IgD-negative memory B cell (primary cell): ENCODE results near the gene C11orf52. TPM values are rescaled to one million over a fixed set of nuclear protein-coding genes. Genes with fewer than 3 reads are reported as not detected.
A peak's percentile ranks its signal among the peaks of the same experiment; 100 is the strongest.

Experiments
- H3K27ac Mint-ChIP-seq, 3 donors: one replicate each; pipeline ENCODE4 v1.8.0; 2020 to 2022; ENCODE audit warnings: mild to moderate bottlenecking in 3 of 3, mixed read lengths in 3 of 3, moderate library complexity in 1 of 3
- H3K27me3 Mint-ChIP-seq: one replicate; pipeline ENCODE4 v1.8.0; 2021; ENCODE audit warnings: mixed read lengths
- H3K36me3 Mint-ChIP-seq: one replicate; pipeline ENCODE4 v1.8.0; 2020; ENCODE audit warnings: mild to moderate bottlenecking, mixed read lengths
- H3K4me1 Mint-ChIP-seq, 3 donors: one replicate each; pipeline ENCODE4 v1.8.0; 2020 to 2022; ENCODE audit warnings: mixed read lengths in 3 of 3, mild to moderate bottlenecking in 1 of 3
- H3K4me3 Mint-ChIP-seq, 4 donors: one replicate each; pipeline ENCODE4 v1.8.0; 2020 to 2022; ENCODE audit warnings: mild to moderate bottlenecking in 4 of 4, mixed read lengths in 4 of 4, moderate library complexity in 3 of 4
- H3K9me3 Mint-ChIP-seq, 3 donors: one replicate each; pipeline ENCODE4 v1.8.0; 2020 to 2021; ENCODE audit warnings: mixed read lengths in 3 of 3, mild to moderate bottlenecking in 1 of 3
- polyA plus RNA-seq: library from polyadenylated mRNA; unstranded; fragments of 300-500 nt; fragmentation: Illumina TruSeq; gene quantifications from one replicate; pipeline ENCODE4 v1.2.3, GENCODE V29; 2021

The C11orf52 gene
- polyA plus RNA-seq, 1 donor from 2014 or later = not detected

DNA sequence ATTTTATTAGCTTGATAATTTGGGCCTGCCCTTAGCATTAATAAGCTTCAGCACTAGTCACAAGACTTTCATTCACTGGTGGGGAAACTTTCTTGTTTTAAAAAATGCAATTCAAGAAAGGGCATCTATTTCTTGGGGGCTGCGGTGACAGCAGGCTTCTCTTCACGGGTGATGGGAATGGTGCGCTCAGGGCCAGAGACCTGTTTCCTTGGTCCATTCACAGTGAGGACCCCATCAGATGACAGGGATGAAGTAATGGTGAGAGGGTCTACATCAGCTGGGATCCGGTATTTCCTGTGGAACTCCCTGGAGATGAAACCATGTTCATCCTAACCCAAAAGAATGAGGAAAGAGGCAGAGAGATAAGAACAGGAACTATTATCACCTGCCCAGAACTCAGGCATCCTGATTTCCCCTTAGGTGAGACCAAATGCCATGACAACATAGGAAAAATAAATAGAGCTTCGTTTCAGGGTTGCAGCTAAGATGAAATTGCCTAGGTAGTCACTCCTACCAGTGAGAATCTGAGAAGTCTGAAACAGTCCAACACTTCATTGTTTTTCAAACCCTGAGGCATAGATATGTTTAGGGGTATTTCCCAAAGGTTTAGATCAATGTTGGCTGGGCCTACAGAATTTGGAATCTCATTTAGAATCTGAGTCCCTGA, 9.9 kb upstream of the C11orf52 start:
- Mint-ChIP-seq H3K27me3 (peaks cover 22% of the 10 kb centered on the region), H3K9me3 (peaks cover 0 to 4% (median 0%) of the 10 kb centered on the region in 3 donors), H3K4me1 (peaks cover 0 to 4% (median 0%) of the 10 kb centered on the region in 3 donors), H3K27ac (no peak overlapping the region), H3K4me3 (no peak overlapping the region), H3K36me3 (peaks cover 2% of the 10 kb centered on the region)

DNA sequence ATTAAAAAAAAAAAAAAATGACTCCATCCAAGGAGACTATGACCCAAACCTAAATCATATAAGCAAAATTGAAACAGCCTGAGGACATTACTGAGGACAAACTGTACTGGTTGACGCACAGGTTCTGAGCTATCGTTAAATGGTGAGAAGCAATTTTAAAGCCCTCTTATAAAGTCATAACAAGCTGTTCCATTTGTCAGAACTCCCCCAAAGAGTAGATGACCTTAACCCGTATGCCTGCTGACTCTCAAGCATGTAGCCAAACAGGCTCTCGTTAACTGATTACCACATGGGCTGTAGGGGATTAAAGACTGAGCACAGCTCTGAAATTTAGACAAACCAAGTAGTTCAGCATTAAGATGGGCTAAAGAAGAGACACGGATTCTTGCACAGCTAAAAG, 9.3 kb upstream of the C11orf52 start:
- H3K9me3 Mint-ChIP-seq = peaks cover 0 to 4% (median 0%) of the 10 kb centered on the region in 3 donors
- H3K27ac Mint-ChIP-seq = no peak overlapping the region
- peaks cover 2% of the 10 kb centered on the region for H3K36me3 Mint-ChIP-seq
- no peak overlapping the region for H3K4me3 Mint-ChIP-seq
- H3K4me1 Mint-ChIP-seq = peaks cover 0 to 4% (median 0%) of the 10 kb centered on the region in 3 donors
- peaks cover 27% of the 10 kb centered on the region for H3K27me3 Mint-ChIP-seq

- H3K27ac Mint-ChIP-seq = peak overlapping the region in 1 of 3 donors; percentile 15
- no peak overlapping the region for H3K4me3 Mint-ChIP-seq
- H3K36me3 Mint-ChIP-seq = no peaks in the 10 kb centered on the region
- no peaks in the 10 kb centered on the region for H3K9me3 Mint-ChIP-seq
- peaks cover 0 to 4% (median 0%) of the 10 kb centered on the region in 3 donors for H3K4me1 Mint-ChIP-seq
- peaks cover 32% of the 10 kb centered on the region for H3K27me3 Mint-ChIP-seq
Measured at GRCh38 chr11:111910676-111911562, 7.8 kb upstream of the C11orf52 start.

GRCh38 chr11:111911563-111912401, 6.9 kb upstream of the C11orf52 start, which contains the start of gene CRYAB:
CRYAB (minus strand) TSS chr11:111911770; CDS start chr11:111911724, 46 bp downstream.
- Mint-ChIP-seq H3K27ac (peak within 1 kb of the TSS in 1 of 3 donors; percentile 15), H3K9me3 (no peaks in the 10 kb centered on the region), H3K4me1 (peaks cover 0 to 4% (median 0%) of the 10 kb centered on the region in 3 donors), H3K36me3 (no peaks in the 10 kb centered on the region), H3K27me3 (peaks cover 35% of the 10 kb centered on the region), H3K4me3 (no peak within 1 kb of the TSS)

- Mint-ChIP-seq H3K4me3 (no peak within 1 kb of the TSS), H3K27ac (no peak within 1 kb of the TSS), H3K9me3 (no peaks in the 10 kb centered on the region), H3K36me3 (no peaks in the 10 kb centered on the region), H3K4me1 (peaks cover 0 to 4% (median 0%) of the 10 kb centered on the region in 3 donors), H3K27me3 (peaks cover 39% of the 10 kb centered on the region)
Measured at GRCh38 chr11:111912535-111912934, 6.2 kb upstream of the C11orf52 start, which contains the start of gene HSPB2. HSPB2 (plus strand) TSS chr11:111912734; CDS start chr11:111912830, 96 bp downstream.

GRCh38 chr11:111913031-111913861, 5.5 kb upstream of the C11orf52 start:
- Mint-ChIP-seq H3K36me3 (no peaks in the 10 kb centered on the region), H3K27ac (no peak overlapping the region), H3K27me3 (peaks cover 39% of the 10 kb centered on the region), H3K9me3 (peaks cover 0 to 3% (median 0%) of the 10 kb centered on the region in 3 donors), H3K4me1 (peaks cover 0 to 4% (median 3%) of the 10 kb centered on the region in 3 donors), H3K4me3 (no peak overlapping the region)

DNA sequence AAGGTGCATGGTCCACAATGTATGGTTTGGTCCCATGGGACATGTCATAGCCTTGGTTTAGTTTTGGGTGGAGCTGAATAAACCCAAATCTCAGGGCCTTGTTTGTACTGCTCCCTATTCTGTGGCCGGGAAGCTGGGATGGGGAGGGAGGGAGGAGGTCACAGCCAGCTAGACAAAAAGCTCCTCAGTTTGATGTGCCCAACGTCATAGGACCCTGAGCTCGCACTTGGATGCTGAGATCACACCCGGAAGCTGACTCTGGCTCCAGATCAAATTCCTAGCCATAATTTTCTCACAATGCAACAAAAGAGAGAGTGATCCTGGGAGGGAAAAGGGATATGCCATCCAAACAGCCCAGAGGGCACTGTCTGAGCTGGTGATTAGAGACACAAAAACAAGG, 4.7 kb upstream of the C11orf52 start:
- Mint-ChIP-seq H3K9me3 (peaks cover 0 to 5% (median 0%) of the 10 kb centered on the region in 3 donors), H3K4me3 (no peak overlapping the region), H3K36me3 (no peaks in the 10 kb centered on the region), H3K4me1 (peaks cover 0 to 4% (median 4%) of the 10 kb centered on the region in 3 donors), H3K27ac (no peak overlapping the region), H3K27me3 (peaks cover 39% of the 10 kb centered on the region)

- Mint-ChIP-seq H3K27ac (no peak overlapping the region), H3K36me3 (no peaks in the 10 kb centered on the region), H3K9me3 (peaks cover 0 to 5% (median 0%) of the 10 kb centered on the region in 3 donors), H3K27me3 (peaks cover 30% of the 10 kb centered on the region), H3K4me1 (peaks cover 0 to 4% (median 0%) of the 10 kb centered on the region in 3 donors), H3K4me3 (no peak overlapping the region)
Measured at GRCh38 chr11:111916768-111917167, 1.9 kb upstream of the C11orf52 start.

DNA sequence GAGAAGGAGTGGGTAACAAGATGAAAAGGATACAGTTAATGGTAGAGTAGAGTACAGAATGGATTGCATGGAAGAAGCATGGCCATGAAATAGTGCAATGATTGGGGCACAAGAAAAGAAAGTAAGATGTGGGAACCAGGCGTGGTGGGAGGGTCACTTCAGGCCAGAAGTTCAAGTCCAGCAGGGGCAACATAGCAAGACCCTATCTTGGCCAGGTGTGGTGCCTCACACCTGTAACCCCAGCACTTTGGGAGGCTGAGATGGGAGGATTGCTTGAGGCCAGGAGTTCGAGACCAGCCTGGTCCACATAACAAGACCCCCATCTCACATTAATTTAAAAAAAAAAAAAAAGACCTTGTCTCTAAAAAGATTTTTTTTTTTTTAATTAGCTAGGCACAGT, 1.4 kb upstream of the C11orf52 start:
- Mint-ChIP-seq H3K27ac (no peak overlapping the region), H3K36me3 (no peaks in the 10 kb centered on the region), H3K4me3 (no peak overlapping the region), H3K27me3 (peaks cover 26% of the 10 kb centered on the region), H3K4me1 (peaks cover 0 to 4% (median 0%) of the 10 kb centered on the region in 3 donors), H3K9me3 (peaks cover 0 to 5% (median 0%) of the 10 kb centered on the region in 3 donors)

GRCh38 chr11:111917788-111918187, 925 bp upstream of the C11orf52 start:
- H3K4me3 Mint-ChIP-seq = no peak overlapping the region
- no peak overlapping the region for H3K27ac Mint-ChIP-seq
- H3K4me1 Mint-ChIP-seq = peaks cover 0 to 4% (median 0%) of the 10 kb centered on the region in 3 donors
- peaks cover 26% of the 10 kb centered on the region for H3K27me3 Mint-ChIP-seq
- peaks cover 0 to 5% (median 0%) of the 10 kb centered on the region in 3 donors for H3K9me3 Mint-ChIP-seq
- H3K36me3 Mint-ChIP-seq = no peaks in the 10 kb centered on the region

DNA sequence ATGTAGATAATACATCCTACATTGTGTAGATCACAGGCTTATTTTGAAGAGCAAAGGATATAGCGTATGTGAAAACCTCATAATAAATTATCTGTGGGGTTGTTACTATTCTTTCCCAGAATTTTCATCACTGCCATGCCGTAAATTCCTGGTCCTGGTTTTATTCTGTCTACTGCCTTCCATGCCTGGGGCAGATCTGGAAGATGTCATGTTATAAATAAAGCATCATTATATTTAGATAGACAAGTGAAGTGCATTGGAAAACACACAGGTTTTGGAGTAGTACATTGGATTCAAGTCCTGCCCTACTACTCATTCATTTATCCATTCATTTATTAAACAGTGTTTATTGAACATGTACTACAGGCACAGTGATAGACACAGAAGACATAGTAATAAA, 2.2 kb downstream of the C11orf52 start:
- no peaks in the 10 kb centered on the region for H3K36me3 Mint-ChIP-seq
- H3K9me3 Mint-ChIP-seq = peaks cover 0 to 5% (median 2%) of the 10 kb centered on the region in 3 donors
- no peak overlapping the region for H3K27ac Mint-ChIP-seq
- H3K4me1 Mint-ChIP-seq = peaks cover 3 to 4% (median 3%) of the 10 kb centered on the region in 3 donors
- peaks cover 10% of the 10 kb centered on the region for H3K27me3 Mint-ChIP-seq
- H3K4me3 Mint-ChIP-seq = no peak overlapping the region

GRCh38 chr11:111921541-111922230, 3.0 kb downstream of the C11orf52 start:
- peaks cover 8 to 9% (median 8%) of the 10 kb centered on the region in 3 donors for H3K4me1 Mint-ChIP-seq
- H3K4me3 Mint-ChIP-seq = no peak overlapping the region
- peaks cover 4% of the 10 kb centered on the region for H3K27me3 Mint-ChIP-seq
- no peak overlapping the region for H3K27ac Mint-ChIP-seq
- H3K9me3 Mint-ChIP-seq = peaks cover 0 to 5% (median 2%) of the 10 kb centered on the region in 3 donors
- H3K36me3 Mint-ChIP-seq = no peaks in the 10 kb centered on the region

DNA sequence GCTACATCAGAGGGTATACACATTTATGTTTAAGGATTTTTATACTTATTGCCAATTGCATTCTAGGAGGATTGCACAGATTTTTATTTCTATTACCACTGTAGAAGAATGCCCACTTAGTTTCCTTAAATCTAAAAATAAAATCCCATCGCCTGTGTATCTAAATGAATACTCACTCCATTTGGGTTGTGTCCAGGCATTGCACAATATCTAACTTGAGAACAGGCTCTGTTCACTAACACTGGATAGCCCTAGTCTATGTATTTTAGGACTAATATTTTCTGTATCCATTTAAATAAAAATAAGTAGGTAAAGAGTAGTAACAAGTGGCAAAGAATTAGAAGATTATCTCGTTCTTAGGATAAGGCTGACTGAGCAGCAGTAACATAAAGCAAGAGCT, 4.1 kb downstream of the C11orf52 start:
- peaks cover 0 to 5% (median 2%) of the 10 kb centered on the region in 3 donors for H3K9me3 Mint-ChIP-seq
- H3K4me1 Mint-ChIP-seq = peaks cover 8 to 13% (median 10%) of the 10 kb centered on the region in 3 donors
- no peaks in the 10 kb centered on the region for H3K27me3 Mint-ChIP-seq
- no peaks in the 10 kb centered on the region for H3K36me3 Mint-ChIP-seq
- H3K27ac Mint-ChIP-seq = no peak overlapping the region
- H3K4me3 Mint-ChIP-seq = no peak overlapping the region
